Testis (tissue), 2 donors: ENCODE data around the gene CPSF4.

Experiments used
- CTCF ChIP-seq, 3 experiments: fragments of 450-650 bp in 2 of 3; fragments of 200-600 bp in 1 of 3; sonication (generic) in 1 of 3; IDR thresholded peaks; one replicate each; pipeline ENCODE4 v1.5.1; 2016 to 2019; ENCODE audit warnings: antibody characterized with exemption in 3 of 3, mild to moderate bottlenecking in 2 of 3, moderate library complexity in 1 of 3
- POLR2A ChIP-seq: fragments of 450-650 bp; IDR thresholded peaks from one replicate; pipeline ENCODE4 v1.6.1; 2017; ENCODE audit warnings: antibody characterized with exemption, mild to moderate bottlenecking, moderate library complexity

DNA sequence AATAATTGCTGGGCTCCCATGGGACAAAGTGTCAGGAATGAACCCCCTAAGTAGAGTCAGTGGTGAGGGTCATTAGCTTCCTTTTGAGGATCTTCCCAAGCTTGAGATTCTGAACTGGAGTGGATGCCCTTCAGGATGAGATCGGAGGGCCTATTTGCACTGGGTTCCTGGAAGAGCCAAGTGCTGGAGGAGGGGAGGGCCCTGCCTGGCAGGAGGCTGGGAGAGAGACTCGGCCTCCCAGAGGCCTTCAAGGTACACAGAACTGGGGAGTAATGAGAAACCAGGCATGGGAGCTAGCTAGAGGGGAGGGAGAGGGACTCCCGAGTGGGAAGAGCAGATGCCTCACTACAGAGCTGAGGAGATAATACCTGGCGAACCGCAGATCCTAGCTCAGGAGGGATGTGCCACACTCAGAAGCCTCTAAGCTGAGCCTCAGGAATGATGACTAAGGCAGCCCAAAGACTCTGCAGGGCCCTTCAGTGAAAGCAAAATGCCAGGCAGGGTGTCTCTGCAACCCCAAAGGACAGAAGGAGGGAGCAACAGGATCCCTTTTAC is 39.8 kb upstream of the CPSF4 start:
- TF ChIP-seq CTCF (IDR thresholded peaks at IDR 0.05), result no peak
- no peak for TF ChIP-seq POLR2A
